Gastroesophageal sphincter (tissue), 3 donors: Measurements from ENCODE around the gene PPP6C.

Experiments
- CTCF ChIP-seq, 4 experiments: fragments of 200-600 bp in 2 of 4; fragments of 450-650 bp in 2 of 4; sonication (generic) in 1 of 4; IDR thresholded peaks; one replicate each; pipeline ENCODE4 v1.5.1; 2017 to 2019; ENCODE audit warnings: antibody characterized with exemption in 4 of 4, mild to moderate bottlenecking in 2 of 4, moderate library complexity in 2 of 4
- POLR2A ChIP-seq, 2 donors: fragments of 450-650 bp; IDR thresholded peaks; one replicate each; pipeline ENCODE4 v1.6.1; 2017; ENCODE audit warnings: antibody characterized with exemption in 2 of 2, mild to moderate bottlenecking in 2 of 2, moderate library complexity in 1 of 2
- POLR2AphosphoS5 ChIP-seq: sonication (generic); formaldehyde crosslinking; IDR thresholded peaks from one replicate; pipeline ENCODE4 v1.6.1; 2017; ENCODE audit warnings: antibody characterized with exemption

GRCh38 chr9:125103021-125103420 lies 86.6 kb downstream of the PPP6C start:
- TF ChIP-seq CTCF (IDR thresholded peaks at IDR 0.05), result no peak
- no peak for TF ChIP-seq POLR2A (IDR thresholded peaks at IDR 0.05)
- TF ChIP-seq POLR2AphosphoS5, result no peak
